GM23338 (cell line): ENCODE results near the gene LMNA. TPM values are rescaled to one million over a fixed set of nuclear protein-coding genes. Genes with fewer than 3 reads are reported as not detected.

Experiments used
- ATAC-seq: fragments of 200-7000 bp; cut with Tn5 transposase; 3 replicates; pipeline ENCODE4 v1.9.1; 2020
- DNase-seq: peaks from one replicate; pipeline ENCODE4 v3.0.0-alpha.2; 2015; ENCODE audit warnings: low spot score
- H2AFZ ChIP-seq: fragments of 200-600 bp; sonication (generic); 2 replicates; pipeline ENCODE4 v1.8.0; 2016; ENCODE audit warnings: antibody characterized with exemption, mild to moderate bottlenecking, moderate library complexity
- H3F3A ChIP-seq: fragments of 200-600 bp; sonication (generic); replicated peaks from 2 replicates; pipeline ENCODE4 v1.8.0; 2017; ENCODE audit warnings: antibody characterized with exemption, mixed run types, low read depth
- H3K27ac ChIP-seq: fragments of 200-600 bp; sonication (generic); 2 replicates; pipeline ENCODE4 v1.6.1; 2016; ENCODE audit warnings: low read depth
- H3K27me3 ChIP-seq: fragments of 200-600 bp; sonication (generic); 2 replicates; pipeline ENCODE4 v1.8.0; 2016; ENCODE audit warnings: mild to moderate bottlenecking, mixed run types, moderate library complexity; ENCODE audit not compliant: insufficient read depth
- H3K36me3 ChIP-seq: fragments of 200-600 bp; sonication (generic); 2 replicates; pipeline ENCODE4 v1.8.0; 2016; ENCODE audit warnings: mild to moderate bottlenecking; ENCODE audit not compliant: insufficient read depth
- H3K4me1 ChIP-seq: fragments of 200-600 bp; sonication (generic); 2 replicates; pipeline ENCODE4 v1.8.0; 2016; ENCODE audit warnings: mild to moderate bottlenecking, moderate library complexity; ENCODE audit not compliant: insufficient read depth
- H3K4me2 ChIP-seq: fragments of 200-600 bp; sonication (generic); 2 replicates; pipeline ENCODE4 v1.7.1; 2017; ENCODE audit warnings: mixed run types
- H3K4me3 ChIP-seq: fragments of 200-600 bp; sonication (generic); 2 replicates; pipeline ENCODE4 v1.6.1; 2016; ENCODE audit warnings: mixed run types
- H3K79me2 ChIP-seq: fragments of 200-600 bp; sonication (generic); replicated peaks from 2 replicates; pipeline ENCODE4 v1.8.0; 2017; ENCODE audit warnings: mild to moderate bottlenecking; ENCODE audit not compliant: insufficient read depth
- H3K9me2 ChIP-seq: fragments of 200-600 bp; sonication (generic); 2 replicates; pipeline ENCODE4 v1.8.0; 2017; ENCODE audit not compliant: insufficient read depth
- H4K20me1 ChIP-seq: fragments of 200-600 bp; sonication (generic); replicated peaks from 2 replicates; pipeline ENCODE4 v1.8.0; 2017; ENCODE audit warnings: mild to moderate bottlenecking; ENCODE audit not compliant: insufficient read depth
- H3K27ac Mint-ChIP-seq: 2 replicates; pipeline ENCODE4 v1.8.0; 2020; ENCODE audit warnings: inconsistent platforms, mild to moderate bottlenecking, moderate library complexity, mixed read lengths
- H3K27me3 Mint-ChIP-seq: 3 replicates; pipeline ENCODE4 v1.8.0; 2022; ENCODE audit warnings: low read depth, mild to moderate bottlenecking, moderate library complexity, mixed read lengths, inconsistent platforms; ENCODE audit not compliant: insufficient read depth, poor library complexity
- H3K36me3 Mint-ChIP-seq: 3 replicates; pipeline ENCODE4 v1.8.0; 2021; ENCODE audit warnings: low read depth, mild to moderate bottlenecking, inconsistent platforms, moderate library complexity, mixed read lengths
- H3K4me1 Mint-ChIP-seq: 3 replicates; pipeline ENCODE4 v1.8.0; 2020; ENCODE audit warnings: mild to moderate bottlenecking, inconsistent platforms, mixed read lengths
- H3K4me3 Mint-ChIP-seq: 3 replicates; pipeline ENCODE4 v1.8.0; 2021; ENCODE audit warnings: moderate library complexity, mild to moderate bottlenecking, inconsistent platforms, mixed read lengths
- H3K9me3 Mint-ChIP-seq: 3 replicates; pipeline ENCODE4 v1.8.0; 2020; ENCODE audit warnings: moderate library complexity, mild to moderate bottlenecking, inconsistent platforms, mixed read lengths
- EZH2phosphoT487 ChIP-seq: fragments of 200-600 bp; sonication (generic); IDR thresholded peaks from one replicate; pipeline ENCODE4 v1.8.1; 2018; ENCODE audit warnings: antibody characterized with exemption; ENCODE audit not compliant: unreplicated experiment
- JUNB ChIP-seq: IDR thresholded peaks from one replicate; pipeline ENCODE4 v1.6.1; 2016; ENCODE audit warnings: antibody characterized with exemption; ENCODE audit not compliant: unreplicated experiment
- NANOG ChIP-seq: IDR thresholded peaks from 2 replicates; pipeline ENCODE4 v1.6.1; 2016; ENCODE audit warnings: antibody characterized with exemption, borderline replicate concordance
- POLR2AphosphoS5 ChIP-seq: IDR thresholded peaks from 2 replicates; pipeline ENCODE4 v1.6.1; 2016; ENCODE audit warnings: antibody characterized with exemption, low read depth
- ZNF114 ChIP-seq: fragments of 250-450 bp; sonication (Bioruptor Pico); IDR thresholded peaks from 2 replicates; pipeline ENCODE4 v1.5.0; 2020; ENCODE audit warnings: mild to moderate bottlenecking, moderate library complexity
- ZNF331 ChIP-seq: fragments of 250-450 bp; sonication (Bioruptor Pico); IDR thresholded peaks from 2 replicates; pipeline ENCODE4 v1.5.0; 2020; ENCODE audit warnings: low read depth, mild to moderate bottlenecking, moderate library complexity
- polyA plus RNA-seq: library from polyadenylated mRNA; unstranded; fragments of >200 nt; fragmentation: Nextera tagmentation; extraction: Ambion mirVana; gene quantifications from 2 replicates; pipeline ENCODE4 v1.2.1, GENCODE V29; 2016
- total RNA-seq: library from RNA; depleted of rRNA; stranded (reverse); fragments of >200 nt; shearing (Covaris generic); gene quantifications from 2 replicates; pipeline ENCODE4 v1.2.3, GENCODE V29; 2014
- TF ChIP-seq, protein P1 (sequence below), 2 experiments: fragments of 200-600 bp in 1 of 2; sonication (generic) in 1 of 2; conservative IDR thresholded peaks; 2 replicates each; pipeline versions ENCODE4 v1.5.1 to v1.6.1; 2016 to 2017; ENCODE audit warnings: antibody characterized with exemption in 2 of 2, low read depth in 2 of 2, mild to moderate bottlenecking in 2 of 2, moderate library complexity in 1 of 2
- TF ChIP-seq, protein P2 (sequence below): fragments of 250-450 bp; sonication (Bioruptor Pico); IDR thresholded peaks from 2 replicates; pipeline ENCODE4 v1.5.0; 2020; ENCODE audit warnings: mild to moderate bottlenecking, moderate library complexity

The LMNA gene
- total and polyA plus RNA-seq, 2 experiments from 2014 or later: 35.5 to 56.3 TPM

DNA sequence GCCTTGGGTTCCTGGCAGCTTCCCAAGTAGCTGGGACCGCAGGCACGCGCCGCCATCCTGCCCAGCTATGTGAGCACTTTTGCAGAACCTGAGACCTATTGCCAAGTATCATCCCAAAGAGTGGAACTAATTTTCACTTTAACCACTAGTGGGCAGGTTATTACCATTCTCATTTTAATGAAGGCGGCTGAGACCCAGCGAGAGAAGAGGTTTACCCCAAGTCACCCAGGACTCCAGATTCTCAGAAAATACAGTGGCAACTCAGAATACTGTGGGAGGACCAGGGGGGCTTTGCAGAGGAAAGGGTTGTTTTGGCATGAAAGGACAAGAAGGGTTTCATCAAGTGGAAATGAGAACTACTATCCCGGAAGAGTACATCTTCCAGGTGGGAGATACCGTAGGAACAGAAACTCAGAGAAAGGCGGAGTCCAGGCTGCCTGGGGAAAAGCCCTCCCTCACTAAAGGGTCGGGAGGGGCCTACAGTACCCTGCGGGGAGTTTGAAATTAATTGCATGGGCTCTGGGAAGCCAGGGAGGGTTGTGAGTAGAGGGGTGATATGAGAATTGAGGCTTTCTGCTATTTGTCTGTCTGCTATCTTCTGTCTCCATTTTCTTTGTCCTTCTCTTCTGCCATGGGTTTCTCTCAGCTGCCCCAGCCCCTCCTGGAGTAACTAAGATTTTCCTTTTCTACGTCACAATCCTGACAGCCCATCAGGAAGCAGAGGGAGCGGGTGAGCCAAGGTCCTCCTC lies 31.7 kb downstream of the LMNA start:
- Mint-ChIP-seq H3K4me3 (peak overlapping the region; percentile 64), H3K9me3 (no peaks in the 10 kb centered on the region), H3K27me3 (peaks cover 22% of the 10 kb centered on the region), H3K36me3 (no peaks in the 10 kb centered on the region), H3K27ac (peak overlapping the region; percentile 77; the same call in 1 of the 2 replicates), H3K4me1 (peaks cover 54% of the 10 kb centered on the region)
- Histone ChIP-seq H4K20me1 (no peaks in the 10 kb centered on the region), H3K4me1 (peaks cover 58% of the 10 kb centered on the region), H3K4me3 (peak overlapping the region; percentile 21), H3K79me2 (no peaks in the 10 kb centered on the region), H3F3A (peaks cover 4% of the 10 kb centered on the region), H3K27me3 (no peaks in the 10 kb centered on the region), H3K27ac (no peak overlapping the region), H2AFZ (peak overlapping the region; percentile 7; the same call in 1 of the 2 replicates), H3K9me2 (no peaks in the 10 kb centered on the region), H3K36me3 (no peaks in the 10 kb centered on the region), H3K4me2 (peak overlapping the region; percentile 44)
- DNase-seq: peak; percentile 77
- TF ChIP-seq ZNF114: no peak
- TF ChIP-seq, protein P1, sequence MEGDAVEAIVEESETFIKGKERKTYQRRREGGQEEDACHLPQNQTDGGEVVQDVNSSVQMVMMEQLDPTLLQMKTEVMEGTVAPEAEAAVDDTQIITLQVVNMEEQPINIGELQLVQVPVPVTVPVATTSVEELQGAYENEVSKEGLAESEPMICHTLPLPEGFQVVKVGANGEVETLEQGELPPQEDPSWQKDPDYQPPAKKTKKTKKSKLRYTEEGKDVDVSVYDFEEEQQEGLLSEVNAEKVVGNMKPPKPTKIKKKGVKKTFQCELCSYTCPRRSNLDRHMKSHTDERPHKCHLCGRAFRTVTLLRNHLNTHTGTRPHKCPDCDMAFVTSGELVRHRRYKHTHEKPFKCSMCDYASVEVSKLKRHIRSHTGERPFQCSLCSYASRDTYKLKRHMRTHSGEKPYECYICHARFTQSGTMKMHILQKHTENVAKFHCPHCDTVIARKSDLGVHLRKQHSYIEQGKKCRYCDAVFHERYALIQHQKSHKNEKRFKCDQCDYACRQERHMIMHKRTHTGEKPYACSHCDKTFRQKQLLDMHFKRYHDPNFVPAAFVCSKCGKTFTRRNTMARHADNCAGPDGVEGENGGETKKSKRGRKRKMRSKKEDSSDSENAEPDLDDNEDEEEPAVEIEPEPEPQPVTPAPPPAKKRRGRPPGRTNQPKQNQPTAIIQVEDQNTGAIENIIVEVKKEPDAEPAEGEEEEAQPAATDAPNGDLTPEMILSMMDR (conservative IDR thresholded peaks at IDR 0.05; ENCODE audit: low read depth in 2 of 2): peak; percentile 67 to 70
- peak; percentile 20 for ATAC-seq

DNA sequence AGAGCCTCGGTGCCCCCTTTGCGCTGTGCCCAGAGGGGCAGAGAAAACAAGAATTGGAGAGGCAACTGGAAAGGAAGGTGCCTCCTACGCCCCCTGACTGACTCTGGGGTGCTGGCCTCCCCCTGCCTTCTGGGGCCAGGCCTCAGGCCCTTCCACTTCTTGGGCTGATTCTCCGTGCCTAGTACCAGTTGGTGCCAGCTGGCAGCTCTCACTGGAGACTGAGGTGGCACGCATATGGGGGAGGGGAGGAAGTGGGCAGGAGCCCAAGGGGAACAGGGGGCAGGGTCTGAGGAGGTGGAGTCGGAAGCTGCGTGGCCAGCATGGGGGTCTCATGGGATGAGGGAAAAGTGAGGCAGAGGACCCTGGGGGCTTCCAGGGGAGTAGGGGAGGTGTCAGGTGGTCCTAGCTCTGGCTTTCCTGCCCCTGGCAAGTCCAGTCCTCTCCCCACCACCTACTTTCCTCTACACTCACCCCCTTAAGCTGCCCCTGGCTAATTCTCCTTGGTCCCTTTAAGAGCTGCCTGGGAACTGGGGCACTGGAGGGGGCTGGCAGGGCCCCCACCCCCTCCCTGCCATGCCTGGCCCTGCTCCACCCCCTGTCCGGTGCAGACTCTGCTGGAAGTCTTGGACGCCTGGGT lies 32.4 kb downstream of the LMNA start:
- peaks cover 4% of the 10 kb centered on the region for H3F3A ChIP-seq
- H3K4me1 ChIP-seq: peaks cover 58% of the 10 kb centered on the region
- H3K36me3 Mint-ChIP-seq: no peaks in the 10 kb centered on the region
- no peak for DNase-seq
- H3K9me2 ChIP-seq: no peaks in the 10 kb centered on the region
- peaks cover 54% of the 10 kb centered on the region for H3K4me1 Mint-ChIP-seq
- no peaks in the 10 kb centered on the region for H3K27me3 ChIP-seq
- H3K9me3 Mint-ChIP-seq: no peaks in the 10 kb centered on the region
- H4K20me1 ChIP-seq: no peaks in the 10 kb centered on the region
- H3K4me3 Mint-ChIP-seq: peak overlapping the region; percentile 64; the same call in 1 of the 3 replicates
- no peak overlapping the region; the same call in 1 of the 2 replicates for H3K27ac Mint-ChIP-seq
- H2AFZ ChIP-seq: peak overlapping the region; percentile 7; the same call in 1 of the 2 replicates
- H3K4me3 ChIP-seq: peak overlapping the region; percentile 21; the same call in 1 of the 2 replicates
- no peaks in the 10 kb centered on the region for H3K36me3 ChIP-seq
- H3K27ac ChIP-seq: no peak overlapping the region
- ATAC-seq: no peak
- H3K79me2 ChIP-seq: no peaks in the 10 kb centered on the region
- peaks cover 24% of the 10 kb centered on the region for H3K27me3 Mint-ChIP-seq
- H3K4me2 ChIP-seq: peak overlapping the region; percentile 44
- TF ChIP-seq, protein P2, sequence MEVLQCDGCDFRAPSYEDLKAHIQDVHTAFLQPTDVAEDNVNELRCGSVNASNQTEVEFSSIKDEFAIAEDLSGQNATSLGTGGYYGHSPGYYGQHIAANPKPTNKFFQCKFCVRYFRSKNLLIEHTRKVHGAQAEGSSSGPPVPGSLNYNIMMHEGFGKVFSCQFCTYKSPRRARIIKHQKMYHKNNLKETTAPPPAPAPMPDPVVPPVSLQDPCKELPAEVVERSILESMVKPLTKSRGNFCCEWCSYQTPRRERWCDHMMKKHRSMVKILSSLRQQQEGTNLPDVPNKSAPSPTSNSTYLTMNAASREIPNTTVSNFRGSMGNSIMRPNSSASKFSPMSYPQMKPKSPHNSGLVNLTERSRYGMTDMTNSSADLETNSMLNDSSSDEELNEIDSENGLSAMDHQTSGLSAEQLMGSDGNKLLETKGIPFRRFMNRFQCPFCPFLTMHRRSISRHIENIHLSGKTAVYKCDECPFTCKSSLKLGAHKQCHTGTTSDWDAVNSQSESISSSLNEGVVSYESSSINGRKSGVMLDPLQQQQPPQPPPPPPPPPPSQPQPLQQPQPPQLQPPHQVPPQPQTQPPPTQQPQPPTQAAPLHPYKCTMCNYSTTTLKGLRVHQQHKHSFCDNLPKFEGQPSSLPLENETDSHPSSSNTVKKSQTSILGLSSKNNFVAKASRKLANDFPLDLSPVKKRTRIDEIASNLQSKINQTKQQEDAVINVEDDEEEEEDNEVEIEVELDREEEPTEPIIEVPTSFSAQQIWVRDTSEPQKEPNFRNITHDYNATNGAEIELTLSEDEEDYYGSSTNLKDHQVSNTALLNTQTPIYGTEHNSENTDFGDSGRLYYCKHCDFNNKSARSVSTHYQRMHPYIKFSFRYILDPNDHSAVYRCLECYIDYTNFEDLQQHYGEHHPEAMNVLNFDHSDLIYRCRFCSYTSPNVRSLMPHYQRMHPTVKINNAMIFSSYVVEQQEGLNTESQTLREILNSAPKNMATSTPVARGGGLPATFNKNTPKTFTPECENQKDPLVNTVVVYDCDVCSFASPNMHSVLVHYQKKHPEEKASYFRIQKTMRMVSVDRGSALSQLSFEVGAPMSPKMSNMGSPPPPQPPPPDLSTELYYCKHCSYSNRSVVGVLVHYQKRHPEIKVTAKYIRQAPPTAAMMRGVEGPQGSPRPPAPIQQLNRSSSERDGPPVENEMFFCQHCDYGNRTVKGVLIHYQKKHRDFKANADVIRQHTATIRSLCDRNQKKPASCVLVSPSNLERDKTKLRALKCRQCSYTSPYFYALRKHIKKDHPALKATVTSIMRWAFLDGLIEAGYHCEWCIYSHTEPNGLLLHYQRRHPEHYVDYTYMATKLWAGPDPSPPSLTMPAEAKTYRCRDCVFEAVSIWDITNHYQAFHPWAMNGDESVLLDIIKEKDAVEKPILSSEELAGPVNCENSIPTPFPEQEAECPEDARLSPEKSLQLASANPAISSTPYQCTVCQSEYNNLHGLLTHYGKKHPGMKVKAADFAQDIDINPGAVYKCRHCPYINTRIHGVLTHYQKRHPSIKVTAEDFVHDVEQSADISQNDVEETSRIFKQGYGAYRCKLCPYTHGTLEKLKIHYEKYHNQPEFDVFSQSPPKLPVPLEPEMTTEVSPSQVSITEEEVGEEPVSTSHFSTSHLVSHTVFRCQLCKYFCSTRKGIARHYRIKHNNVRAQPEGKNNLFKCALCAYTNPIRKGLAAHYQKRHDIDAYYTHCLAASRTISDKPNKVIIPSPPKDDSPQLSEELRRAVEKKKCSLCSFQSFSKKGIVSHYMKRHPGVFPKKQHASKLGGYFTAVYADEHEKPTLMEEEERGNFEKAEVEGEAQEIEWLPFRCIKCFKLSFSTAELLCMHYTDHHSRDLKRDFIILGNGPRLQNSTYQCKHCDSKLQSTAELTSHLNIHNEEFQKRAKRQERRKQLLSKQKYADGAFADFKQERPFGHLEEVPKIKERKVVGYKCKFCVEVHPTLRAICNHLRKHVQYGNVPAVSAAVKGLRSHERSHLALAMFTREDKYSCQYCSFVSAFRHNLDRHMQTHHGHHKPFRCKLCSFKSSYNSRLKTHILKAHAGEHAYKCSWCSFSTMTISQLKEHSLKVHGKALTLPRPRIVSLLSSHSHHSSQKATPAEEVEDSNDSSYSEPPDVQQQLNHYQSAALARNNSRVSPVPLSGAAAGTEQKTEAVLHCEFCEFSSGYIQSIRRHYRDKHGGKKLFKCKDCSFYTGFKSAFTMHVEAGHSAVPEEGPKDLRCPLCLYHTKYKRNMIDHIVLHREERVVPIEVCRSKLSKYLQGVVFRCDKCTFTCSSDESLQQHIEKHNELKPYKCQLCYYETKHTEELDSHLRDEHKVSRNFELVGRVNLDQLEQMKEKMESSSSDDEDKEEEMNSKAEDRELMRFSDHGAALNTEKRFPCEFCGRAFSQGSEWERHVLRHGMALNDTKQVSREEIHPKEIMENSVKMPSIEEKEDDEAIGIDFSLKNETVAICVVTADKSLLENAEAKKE: no peak
- TF ChIP-seq ZNF114: no peak
- TF ChIP-seq NANOG: no peak
- no peak for TF ChIP-seq POLR2AphosphoS5
- TF ChIP-seq JUNB: no peak
- no peak for TF ChIP-seq EZH2phosphoT487
- TF ChIP-seq ZNF331 (CRISPR knock-in tag): no peak
